ENCODE results near the gene ADORA2A. TPM values are rescaled to one million over a fixed set of nuclear protein-coding genes. Genes with fewer than 3 reads are reported as not detected.

Gene ADORA2A
- total and polyA plus RNA-seq, 2 of the 13 experiments (the other 11 are each of a cell fraction or from before 2014, with no cell fraction given) = 3.3 to 5.0 TPM

GRCh38 chr22:24420072-24420976 lies 7.1 kb upstream of the ADORA2A start (continued):
- TF ChIP-seq XRCC5 (optimal IDR thresholded peaks at IDR 0.05; ENCODE audit: low read length) = no peak
- TF ChIP-seq BCLAF1 (IDR thresholded peaks at IDR 0.05) = no peak
- TF ChIP-seq ZNF253 (CRISPR knock-in tag; IDR thresholded peaks at IDR 0.05; ENCODE audit: borderline replicate concordance) = no peak
- TF ChIP-seq MLXIP (CRISPR knock-in tag; IDR thresholded peaks at IDR 0.05; ENCODE audit: borderline replicate concordance) = no peak
- no peak for TF ChIP-seq NONO (IDR thresholded peaks at IDR 0.05)
- peak; percentile 54 for TF ChIP-seq NONO (CRISPR knock-in tag; conservative IDR thresholded peaks at IDR 0.05)
- no peak for TF ChIP-seq ZNF777 (CRISPR knock-in tag; IDR thresholded peaks at IDR 0.05)
- no peak for TF ChIP-seq GLI4 (CRISPR knock-in tag; IDR thresholded peaks at IDR 0.05; ENCODE audit: borderline replicate concordance)
- no peak for TF ChIP-seq DMTF1 (CRISPR knock-in tag; IDR thresholded peaks at IDR 0.05)
- no peak for TF ChIP-seq ZNF451 (CRISPR knock-in tag; IDR thresholded peaks at IDR 0.05)
- peak; percentile 42 for TF ChIP-seq HNF4A (CRISPR knock-in tag; IDR thresholded peaks at IDR 0.05)
- TF ChIP-seq TP53 (CRISPR knock-in tag; conservative IDR thresholded peaks at IDR 0.05) = no peak
- peak; percentile 72 for TF ChIP-seq UBTF (CRISPR knock-in tag; IDR thresholded peaks at IDR 0.05)
- TF ChIP-seq FOSL2 (CRISPR knock-in tag; IDR thresholded peaks at IDR 0.05) = 0 out of 2 replicates have a peak, but pooled peaks have one; percentile 9
- TF ChIP-seq BRD4 (CRISPR knock-in tag; IDR thresholded peaks at IDR 0.05) = no peak
- TF ChIP-seq CBFB (CRISPR knock-in tag; IDR thresholded peaks at IDR 0.05) = no peak
- no peak for TF ChIP-seq ZNF383 (CRISPR knock-in tag; IDR thresholded peaks at IDR 0.05; ENCODE audit: borderline replicate concordance)
- TF ChIP-seq POGZ (CRISPR knock-in tag; IDR thresholded peaks at IDR 0.05) = peak; percentile 33; the same call in 1 of the 2 replicates
- no peak for TF ChIP-seq ELF4 (CRISPR knock-in tag; IDR thresholded peaks at IDR 0.05; ENCODE audit: borderline replicate concordance)

Data from HepG2 (cell line).